CD14-positive monocyte (primary cell): ENCODE data around the gene TEAD1. TPM values are rescaled to one million over a fixed set of nuclear protein-coding genes. Genes with fewer than 3 reads are reported as not detected.

Experiments
- DNase-seq, 3 donors: peaks; one replicate each; pipeline ENCODE4 v3.0.0-alpha.2; 2011 to 2022
- H2AFZ ChIP-seq: 2 replicates; pipeline ENCODE4 v1.6.0; 2012; ENCODE audit warnings: mild to moderate bottlenecking, low read depth, low read length, inconsistent platforms; ENCODE audit not compliant: insufficient read depth, poor library complexity, severe bottlenecking
- H3K27ac ChIP-seq, 2 donors: 1 replicate in 1 of 2; 2 replicates in 1 of 2; pipeline ENCODE4 v1.5.1; 2012 to 2013; ENCODE audit warnings: low read length in 2 of 2, control low read depth in 1 of 2, inconsistent platforms in 1 of 2, low read depth in 1 of 2, mild to moderate bottlenecking in 1 of 2
- H3K27me3 ChIP-seq, 2 donors: one replicate each; pipeline versions ENCODE4 v1.6.0 to v1.6.1; 2011 to 2013; ENCODE audit warnings: low read length in 2 of 2; ENCODE audit not compliant: control insufficient read depth in 2 of 2, insufficient read depth in 2 of 2
- H3K36me3 ChIP-seq, 2 donors: replicated peaks in 1 of 2; 1 replicate in 1 of 2; 2 replicates in 1 of 2; pipeline versions ENCODE4 v1.5.1 to v1.6.1; 2012 to 2013; ENCODE audit warnings: low read length in 2 of 2, control low read depth in 1 of 2, inconsistent platforms in 1 of 2, mild to moderate bottlenecking in 1 of 2; ENCODE audit not compliant: insufficient read depth in 2 of 2, control insufficient read depth in 1 of 2
- H3K4me1 ChIP-seq, 2 donors: 1 replicate in 1 of 2; 2 replicates in 1 of 2; pipeline versions ENCODE4 v1.5.1 to v1.6.1; 2012 to 2013; ENCODE audit warnings: low read length in 2 of 2, control low read depth in 1 of 2, inconsistent platforms in 1 of 2, mild to moderate bottlenecking in 1 of 2, moderate library complexity in 1 of 2; ENCODE audit not compliant: insufficient read depth in 2 of 2, control insufficient read depth in 1 of 2
- H3K4me2 ChIP-seq: replicated peaks from 2 replicates; pipeline ENCODE3; 2012; ENCODE audit warnings: low read length, moderate library complexity, mild to moderate bottlenecking; ENCODE audit not compliant: poor library complexity, severe bottlenecking; ENCODE audit errors: extremely low read depth
- H3K4me3 ChIP-seq, 3 experiments: fragments of 200-600 bp in 1 of 3; sonication (generic) in 1 of 3; replicated peaks in 1 of 3; 1 replicate in 2 of 3; 2 replicates in 1 of 3; pipeline ENCODE4 v1.5.1; 2011 to 2013; ENCODE audit warnings: low read length in 3 of 3, mild to moderate bottlenecking in 3 of 3, control low read depth in 2 of 3, low read depth in 2 of 3, inconsistent platforms in 1 of 3, moderate library complexity in 1 of 3
- H3K79me2 ChIP-seq: 2 replicates; pipeline ENCODE4 v1.6.0; 2012; ENCODE audit warnings: mild to moderate bottlenecking, control low read depth, inconsistent platforms, low read length, moderate library complexity; ENCODE audit not compliant: insufficient read depth
- H3K9ac ChIP-seq: 2 replicates; pipeline ENCODE4 v1.6.0; 2017; ENCODE audit warnings: low read length, mild to moderate bottlenecking; ENCODE audit not compliant: insufficient read depth, poor library complexity, severe bottlenecking
- H3K9me3 ChIP-seq, 2 donors: replicated peaks in 1 of 2; 1 replicate in 1 of 2; 2 replicates in 1 of 2; pipeline versions ENCODE4 v1.5.1 to v1.6.1; 2012 to 2013; ENCODE audit warnings: low read length in 2 of 2, control low read depth in 1 of 2; ENCODE audit not compliant: control insufficient read depth in 1 of 2, insufficient read depth in 1 of 2
- H4K20me1 ChIP-seq: 2 replicates; pipeline ENCODE4 v1.6.0; 2012; ENCODE audit warnings: mild to moderate bottlenecking, low read length, control low read depth, moderate library complexity; ENCODE audit not compliant: insufficient read depth
- H3K27ac Mint-ChIP-seq, 7 donors: one replicate each; pipeline ENCODE4 v1.8.0; 2020; ENCODE audit warnings: mild to moderate bottlenecking in 7 of 7, mixed read lengths in 7 of 7, moderate library complexity in 6 of 7, inconsistent platforms in 2 of 7
- H3K27me3 Mint-ChIP-seq, 3 donors: one replicate each; pipeline ENCODE4 v1.8.0; 2021 to 2022; ENCODE audit warnings: low read depth in 3 of 3, mild to moderate bottlenecking in 3 of 3, mixed read lengths in 3 of 3, moderate library complexity in 3 of 3, inconsistent platforms in 1 of 3
- H3K36me3 Mint-ChIP-seq, 2 donors: one replicate each; pipeline ENCODE4 v1.8.0; 2020; ENCODE audit warnings: mixed read lengths in 2 of 2, inconsistent platforms in 1 of 2, mild to moderate bottlenecking in 1 of 2
- H3K4me1 Mint-ChIP-seq: one replicate; pipeline ENCODE4 v1.8.0; 2020; ENCODE audit warnings: mild to moderate bottlenecking, mixed read lengths
- H3K4me3 Mint-ChIP-seq, 2 donors: one replicate each; pipeline ENCODE4 v1.8.0; 2020; ENCODE audit warnings: mild to moderate bottlenecking in 2 of 2, mixed read lengths in 2 of 2, moderate library complexity in 1 of 2
- H3K9me3 Mint-ChIP-seq, 7 donors: one replicate each; pipeline ENCODE4 v1.8.0; 2020 to 2022; ENCODE audit warnings: mixed read lengths in 7 of 7, mild to moderate bottlenecking in 6 of 7, moderate library complexity in 6 of 7, inconsistent platforms in 2 of 7
- CTCF ChIP-seq: fragments of 200-600 bp; IDR thresholded peaks from one replicate; pipeline ENCODE4 v1.8.0; 2022; ENCODE audit warnings: antibody characterized with exemption, mild to moderate bottlenecking
- WGBS: methylation state at CpG from one replicate; pipeline ENCODE4 v1.1.5; 2013; ENCODE audit warnings: missing lambda C conversion rate; ENCODE audit not compliant: insufficient coverage; 5-methylcytosine and 5-hydroxymethylcytosine counted together
- intact Hi-C, 2 donors: fragments of 100-400 bp; cut with micrococcal nuclease; formaldehyde crosslinking; loops; one replicate each; pipeline versions ENCODE4 v1.15.0 to v1.15.1; 2023
- polyA plus RNA-seq, 3 donors: library from polyadenylated mRNA; depleted of rRNA in 1 of 3; unstranded in 2 of 3; stranded (reverse) in 1 of 3; fragments of 300-500 nt in 2 of 3; fragments of >200 nt in 1 of 3; fragmentation: Illumina TruSeq in 2 of 3; gene quantifications; 1 replicate in 2 of 3; 2 replicates in 1 of 3; pipeline ENCODE4 v1.2.3, GENCODE V29; 2012 to 2021
- small RNA-seq: library from RNA; depleted of rRNA; stranded (forward); fragments of <200 nt; gene quantifications from one replicate; pipeline ENCODE3, GENCODE V24; 2012; ENCODE audit warnings: low read depth; ENCODE audit not compliant: insufficient read length

TEAD1 gene
- polyA plus RNA-seq, 3 donors, result not detected

- no peak for DNase-seq
- Mint-ChIP-seq H3K4me3 (no peak overlapping the region), H3K27me3 (peaks cover 0 to 5% (median 0%) of the 10 kb centered on the region in 3 donors), H3K27ac (no peak overlapping the region), H3K9me3 (peaks cover 0 to 7% (median 2%) of the 10 kb centered on the region in 7 donors), H3K36me3 (no peaks in the 10 kb centered on the region), H3K4me1 (peaks cover 15% of the 10 kb centered on the region)
- intact Hi-C loops, result no loop called here
- Histone ChIP-seq H2AFZ (no peak overlapping the region), H3K4me1 (peaks cover 0 to 12% of the 10 kb centered on the region in 2 donors), H3K4me2 (no peak overlapping the region), H3K27me3 (no peaks in the 10 kb centered on the region), H3K79me2 (no peaks in the 10 kb centered on the region), H3K9me3 (peaks cover 0 to 4% of the 10 kb centered on the region in 2 donors), H3K27ac (no peak overlapping the region), H3K4me3 (no peak overlapping the region), H4K20me1 (no peaks in the 10 kb centered on the region), H3K36me3 (no peaks in the 10 kb centered on the region), H3K9ac (no peak overlapping the region)
- TF ChIP-seq CTCF, result no peak
- WGBS, result no CpG with 5 or more reads among the region's 1 CpG
These were observed 317.2 kb downstream of the TEAD1 start for GRCh38 chr11:12991426-12991825.

GRCh38 chr11:12993626-12994025 lies 319.4 kb downstream of the TEAD1 start:
- no peak for DNase-seq
- Histone ChIP-seq H3K4me3 (no peak overlapping the region), H3K36me3 (no peaks in the 10 kb centered on the region), H3K9me3 (peaks cover 0 to 4% of the 10 kb centered on the region in 2 donors), H3K27ac (no peak overlapping the region), H3K27me3 (no peaks in the 10 kb centered on the region), H3K4me1 (peaks cover 0 to 12% of the 10 kb centered on the region in 2 donors), H2AFZ (no peak overlapping the region), H3K79me2 (no peaks in the 10 kb centered on the region), H4K20me1 (no peaks in the 10 kb centered on the region), H3K9ac (no peak overlapping the region), H3K4me2 (no peak overlapping the region)
- peaks cover 0 to 2% (median 0%) of the 10 kb centered on the region in 3 donors for H3K27me3 Mint-ChIP-seq
- no peak for TF ChIP-seq CTCF
- intact Hi-C loops, result no loop called here
- peaks cover 14% of the 10 kb centered on the region for H3K4me1 Mint-ChIP-seq
- no peak overlapping the region for H3K4me3 Mint-ChIP-seq
- no peak overlapping the region for H3K27ac Mint-ChIP-seq
- no peaks in the 10 kb centered on the region for H3K36me3 Mint-ChIP-seq
- peaks cover 0 to 7% (median 4%) of the 10 kb centered on the region in 7 donors for H3K9me3 Mint-ChIP-seq
- no CpG with 5 or more reads among the region's 1 CpG for WGBS

Small RNAs within 50 kb of the gene (small RNA-seq; reads per million reads assigned to genes)
- gene RF00424, result not detected
